Gastroesophageal sphincter (tissue), 3 donors: ENCODE results near the gene SLA2.

ENCODE experiments used
- CTCF ChIP-seq, 4 experiments: fragments of 200-600 bp in 2 of 4; fragments of 450-650 bp in 2 of 4; sonication (generic) in 1 of 4; IDR thresholded peaks; one replicate each; pipeline ENCODE4 v1.5.1; 2017 to 2019; ENCODE audit warnings: antibody characterized with exemption in 4 of 4, mild to moderate bottlenecking in 2 of 4, moderate library complexity in 2 of 4
- POLR2AphosphoS5 ChIP-seq: sonication (generic); formaldehyde crosslinking; IDR thresholded peaks from one replicate; pipeline ENCODE4 v1.6.1; 2017; ENCODE audit warnings: antibody characterized with exemption

GRCh38 chr20:36677422-36677771, 31.4 kb upstream of the SLA2 start:
- TF ChIP-seq CTCF (IDR thresholded peaks at IDR 0.05), result no peak
- no peak for TF ChIP-seq POLR2AphosphoS5
